Measurements from ENCODE around the gene SLC9A3.

Gene SLC9A3

GRCh38 chr5:427415-428087 lies 96.7 kb downstream of the SLC9A3 start:
- no peak for DNase-seq

GRCh38 chr5:426392-426976 lies 97.8 kb downstream of the SLC9A3 start:
- DNase-seq: no peak

- DNase-seq: peak; percentile 50 to 51
Measured at GRCh38 chr5:425714-426113, 98.5 kb downstream of the SLC9A3 start.

- DNase-seq: no peak
Measured at GRCh38 chr5:424301-425110, 99.7 kb downstream of the SLC9A3 start.

GRCh38 chr5:423626-424261 lies 100.5 kb downstream of the SLC9A3 start:
- no peak for DNase-seq

GRCh38 chr5:423233-423565 lies 101.0 kb downstream of the SLC9A3 start:
- no peak for DNase-seq

- no peak for DNase-seq
Measured at GRCh38 chr5:422323-423232, 101.7 kb downstream of the SLC9A3 start.

- DNase-seq: no peak
Measured at GRCh38 chr5:421901-422300, 102.3 kb downstream of the SLC9A3 start.

- DNase-seq: no peak
Measured at GRCh38 chr5:421287-421880, 102.9 kb downstream of the SLC9A3 start.

GRCh38 chr5:420632-421286 lies 103.5 kb downstream of the SLC9A3 start:
- DNase-seq: no peak

All from NCI-H1930 (cell line).